ENCODE data around the gene PCNT. TPM values are rescaled to one million over a fixed set of nuclear protein-coding genes. Genes with fewer than 3 reads are reported as not detected.

PCNT gene
- total and polyA plus RNA-seq, 10 of the 15 experiments (the other 5 are each of a cell fraction or from before 2014, with no cell fraction given), result 2.9 to 39.6 (median 20.5) TPM

DNA sequence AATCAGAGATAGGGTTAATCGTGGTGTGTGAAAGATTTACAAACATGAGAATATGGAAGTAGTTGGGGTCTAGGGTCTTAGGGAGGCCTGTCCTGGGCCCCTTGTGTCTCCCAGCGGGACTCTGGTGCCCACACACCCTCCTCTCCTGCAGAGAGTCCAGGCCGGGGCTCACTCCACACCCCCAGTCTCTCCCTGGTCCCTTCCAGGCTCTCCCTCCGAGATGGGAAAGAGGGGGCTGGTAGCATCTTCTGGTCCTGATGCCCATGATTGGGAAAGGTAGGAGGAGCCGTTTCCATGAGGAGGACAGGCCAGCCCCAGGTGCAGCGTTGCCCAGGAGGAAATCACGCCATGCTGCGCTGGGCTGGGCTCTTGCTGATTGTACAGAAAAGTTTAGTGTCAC lies 26.6 kb downstream of the PCNT start:
- BruUV-seq (replicated peaks), result no TSS peak
- intact Hi-C loops (cut with micrococcal nuclease; ENCODE audit: unreplicated experiment), result no loop called here
- peaks cover 23 to 67% of the 10 kb centered on the region in 2 experiments for H3K36me3 ChIP-seq (ENCODE audit: control insufficient read depth in 2 of 2, insufficient read depth in 2 of 2, low read length in 1 of 2)

More for the DNA sequence above, 26.6 kb downstream of the PCNT start:
- H3K9me3 ChIP-seq (replicated peaks; ENCODE audit: control insufficient read depth, insufficient read depth, low read length), result no peaks in the 10 kb centered on the region
- no peaks in the 10 kb centered on the region for H3K27me3 ChIP-seq (replicated peaks in 1 of 2; ENCODE audit: control insufficient read depth in 2 of 2, insufficient read depth in 2 of 2, low read length in 1 of 2)
- H3K9ac ChIP-seq (ENCODE audit: control insufficient read depth, insufficient read depth, low read length), result no peak overlapping the region
- no peaks in the 10 kb centered on the region for H3K79me2 ChIP-seq (ENCODE audit: control insufficient read depth, insufficient read depth, low read length)
- FAIRE-seq (no peak), DNase-seq (ENCODE audit: low read depth, low spot score) (no peak), ATAC-seq (no peak)
- H2AFZ ChIP-seq (ENCODE audit: control insufficient read depth, low read depth, low read length), result no peak overlapping the region
- RAD21 ChIA-PET (ENCODE audit: unreplicated experiment), result no interaction called here
- 94% methylated on average over 8 of the region's 8 CpGs for WGBS (ENCODE audit: insufficient coverage, insufficient replicate concordance, low lambda C conversion rate, missing lambda C conversion rate)
- no peaks in the 10 kb centered on the region for H3K4me1 ChIP-seq (ENCODE audit: control insufficient read depth, insufficient read depth, low read length)
- no peak overlapping the region for H3K4me2 ChIP-seq (ENCODE audit: control insufficient read depth, insufficient read depth)
- SMC1A ChIA-PET (ENCODE audit: uncharacterized antibody, unreplicated experiment), result no interaction called here
- no peak overlapping the region for H3K4me3 ChIP-seq
- POLR2A ChIA-PET, result no interaction called here
- in situ Hi-C loops (cut with MboI), result no loop called here
- CTCF ChIA-PET, result no interaction called here
- TF ChIP-seq FOXK2 (IDR thresholded peaks at IDR 0.05) (no peak), PML (IDR thresholded peaks at IDR 0.05; ENCODE audit: low read length) (no peak), JUND (IDR thresholded peaks at IDR 0.05; ENCODE audit: low read depth, low read length) (no peak), SUZ12 (IDR thresholded peaks at IDR 0.05; ENCODE audit: unreplicated experiment) (no peak), TAF1 (IDR thresholded peaks at IDR 0.05; ENCODE audit: borderline replicate concordance, low read depth, low read length) (no peak)
- TF ChIP-seq, protein P1, sequence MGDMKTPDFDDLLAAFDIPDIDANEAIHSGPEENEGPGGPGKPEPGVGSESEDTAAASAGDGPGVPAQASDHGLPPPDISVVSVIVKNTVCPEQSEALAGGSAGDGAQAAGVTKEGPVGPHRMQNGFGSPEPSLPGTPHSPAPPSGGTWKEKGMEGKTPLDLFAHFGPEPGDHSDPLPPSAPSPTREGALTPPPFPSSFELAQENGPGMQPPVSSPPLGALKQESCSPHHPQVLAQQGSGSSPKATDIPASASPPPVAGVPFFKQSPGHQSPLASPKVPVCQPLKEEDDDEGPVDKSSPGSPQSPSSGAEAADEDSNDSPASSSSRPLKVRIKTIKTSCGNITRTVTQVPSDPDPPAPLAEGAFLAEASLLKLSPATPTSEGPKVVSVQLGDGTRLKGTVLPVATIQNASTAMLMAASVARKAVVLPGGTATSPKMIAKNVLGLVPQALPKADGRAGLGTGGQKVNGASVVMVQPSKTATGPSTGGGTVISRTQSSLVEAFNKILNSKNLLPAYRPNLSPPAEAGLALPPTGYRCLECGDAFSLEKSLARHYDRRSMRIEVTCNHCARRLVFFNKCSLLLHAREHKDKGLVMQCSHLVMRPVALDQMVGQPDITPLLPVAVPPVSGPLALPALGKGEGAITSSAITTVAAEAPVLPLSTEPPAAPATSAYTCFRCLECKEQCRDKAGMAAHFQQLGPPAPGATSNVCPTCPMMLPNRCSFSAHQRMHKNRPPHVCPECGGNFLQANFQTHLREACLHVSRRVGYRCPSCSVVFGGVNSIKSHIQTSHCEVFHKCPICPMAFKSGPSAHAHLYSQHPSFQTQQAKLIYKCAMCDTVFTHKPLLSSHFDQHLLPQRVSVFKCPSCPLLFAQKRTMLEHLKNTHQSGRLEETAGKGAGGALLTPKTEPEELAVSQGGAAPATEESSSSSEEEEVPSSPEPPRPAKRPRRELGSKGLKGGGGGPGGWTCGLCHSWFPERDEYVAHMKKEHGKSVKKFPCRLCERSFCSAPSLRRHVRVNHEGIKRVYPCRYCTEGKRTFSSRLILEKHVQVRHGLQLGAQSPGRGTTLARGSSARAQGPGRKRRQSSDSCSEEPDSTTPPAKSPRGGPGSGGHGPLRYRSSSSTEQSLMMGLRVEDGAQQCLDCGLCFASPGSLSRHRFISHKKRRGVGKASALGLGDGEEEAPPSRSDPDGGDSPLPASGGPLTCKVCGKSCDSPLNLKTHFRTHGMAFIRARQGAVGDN (IDR thresholded peaks at IDR 0.05), result no peak
- TF ChIP-seq, protein P2, sequence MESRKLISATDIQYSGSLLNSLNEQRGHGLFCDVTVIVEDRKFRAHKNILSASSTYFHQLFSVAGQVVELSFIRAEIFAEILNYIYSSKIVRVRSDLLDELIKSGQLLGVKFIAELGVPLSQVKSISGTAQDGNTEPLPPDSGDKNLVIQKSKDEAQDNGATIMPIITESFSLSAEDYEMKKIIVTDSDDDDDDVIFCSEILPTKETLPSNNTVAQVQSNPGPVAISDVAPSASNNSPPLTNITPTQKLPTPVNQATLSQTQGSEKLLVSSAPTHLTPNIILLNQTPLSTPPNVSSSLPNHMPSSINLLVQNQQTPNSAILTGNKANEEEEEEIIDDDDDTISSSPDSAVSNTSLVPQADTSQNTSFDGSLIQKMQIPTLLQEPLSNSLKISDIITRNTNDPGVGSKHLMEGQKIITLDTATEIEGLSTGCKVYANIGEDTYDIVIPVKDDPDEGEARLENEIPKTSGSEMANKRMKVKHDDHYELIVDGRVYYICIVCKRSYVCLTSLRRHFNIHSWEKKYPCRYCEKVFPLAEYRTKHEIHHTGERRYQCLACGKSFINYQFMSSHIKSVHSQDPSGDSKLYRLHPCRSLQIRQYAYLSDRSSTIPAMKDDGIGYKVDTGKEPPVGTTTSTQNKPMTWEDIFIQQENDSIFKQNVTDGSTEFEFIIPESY (IDR thresholded peaks at IDR 0.05), result no peak
- no peak overlapping the region for H3K27ac ChIP-seq (ENCODE audit: control insufficient read depth, insufficient read depth)
- H4K20me1 ChIP-seq (ENCODE audit: control insufficient read depth, insufficient read depth), result no peaks in the 10 kb centered on the region
